RWPE2 (cell line): ENCODE results near the gene FRS3.

Experiments used
- ATAC-seq: fragments of 200-7000 bp; cut with Tn5 transposase; 3 replicates; pipeline ENCODE4 v1.9.1; 2021; ENCODE audit warnings: low read depth
- DNase-seq: peaks from one replicate; pipeline ENCODE4 v3.0.0-alpha.2; 2020; ENCODE audit warnings: low spot score
- H3K27ac ChIP-seq: fragments of 450-650 bp; 2 replicates; pipeline ENCODE4 v1.5.1; 2017; ENCODE audit warnings: mild to moderate bottlenecking; ENCODE audit not compliant: poor library complexity, severe bottlenecking
- H3K27me3 ChIP-seq: fragments of 250-450 bp; sonication (Bioruptor Pico); 2 replicates; pipeline ENCODE4 v1.5.1; 2021; ENCODE audit warnings: mild to moderate bottlenecking, moderate library complexity; ENCODE audit not compliant: insufficient read depth, poor library complexity, severe bottlenecking
- H3K36me3 ChIP-seq: fragments of 250-450 bp; sonication (Bioruptor Pico); 2 replicates; pipeline ENCODE4 v1.5.1; 2020; ENCODE audit warnings: low read depth, mild to moderate bottlenecking, moderate library complexity
- H3K4me1 ChIP-seq: fragments of 250-450 bp; sonication (Bioruptor Pico); 2 replicates; pipeline ENCODE4 v1.5.1; 2021; ENCODE audit warnings: mild to moderate bottlenecking, moderate library complexity; ENCODE audit not compliant: insufficient read depth, poor library complexity, severe bottlenecking
- H3K4me3 ChIP-seq: fragments of 250-450 bp; sonication (Bioruptor Pico); 2 replicates; pipeline ENCODE4 v1.5.1; 2021; ENCODE audit warnings: mild to moderate bottlenecking, moderate library complexity; ENCODE audit not compliant: severe bottlenecking
- H3K9me3 ChIP-seq: fragments of 250-450 bp; sonication (Bioruptor Pico); 2 replicates; pipeline ENCODE4 v1.5.1; 2021; ENCODE audit warnings: mild to moderate bottlenecking, moderate library complexity; ENCODE audit not compliant: severe bottlenecking
- CTCF ChIP-seq: fragments of 450-650 bp; IDR thresholded peaks from one replicate; pipeline ENCODE4 v1.5.1; 2017; ENCODE audit warnings: mild to moderate bottlenecking, moderate library complexity; ENCODE audit not compliant: poor library complexity, severe bottlenecking

FRS3 gene

GRCh38 chr6:41779788-41780550 lies at the start of gene FRS3:
Gene FRS3, minus strand, starts transcription at chr6:41779900. Its CDS starts 2,913 bp downstream, at chr6:41776987.
- peak; percentile 98 for TF ChIP-seq CTCF
- ATAC-seq (peak; percentile 83), DNase-seq (peak; percentile 90)
- Histone ChIP-seq H3K27ac (peak within 1 kb of the TSS; percentile 71), H3K27me3 (no peaks in the 10 kb centered on the region), H3K9me3 (no peaks in the 10 kb centered on the region), H3K4me3 (peak within 1 kb of the TSS; percentile 70), H3K4me1 (peaks cover 9% of the 10 kb centered on the region), H3K36me3 (peaks cover 31% of the 10 kb centered on the region)

GRCh38 chr6:41826343-41827022 lies 46.8 kb upstream of the FRS3 start:
- no peak for TF ChIP-seq CTCF
- Histone ChIP-seq H3K9me3 (no peaks in the 10 kb centered on the region), H3K36me3 (peaks cover 4% of the 10 kb centered on the region; the same call in 1 of the 2 replicates), H3K4me3 (no peak overlapping the region), H3K27ac (no peak overlapping the region), H3K27me3 (no peaks in the 10 kb centered on the region), H3K4me1 (peaks cover 13% of the 10 kb centered on the region)
- no peak for ATAC-seq
- no peak for DNase-seq

- peaks cover 4% of the 10 kb centered on the region; the same call in 1 of the 2 replicates for H3K36me3 ChIP-seq
- H3K4me3 ChIP-seq: no peak overlapping the region
- DNase-seq (no peak), ATAC-seq (peak; percentile 89)
- no peak for TF ChIP-seq CTCF
- H3K4me1 ChIP-seq: peaks cover 13% of the 10 kb centered on the region
- peak overlapping the region; percentile 11 for H3K27ac ChIP-seq
- no peaks in the 10 kb centered on the region for H3K27me3 ChIP-seq
- H3K9me3 ChIP-seq: no peaks in the 10 kb centered on the region
These were observed 45.2 kb upstream of the FRS3 start for GRCh38 chr6:41824571-41825569.

GRCh38 chr6:41823178-41823577 lies 43.5 kb upstream of the FRS3 start:
- Histone ChIP-seq H3K9me3 (no peaks in the 10 kb centered on the region), H3K4me3 (no peak overlapping the region), H3K27ac (no peak overlapping the region), H3K36me3 (no peaks in the 10 kb centered on the region), H3K27me3 (no peaks in the 10 kb centered on the region), H3K4me1 (peaks cover 22% of the 10 kb centered on the region)
- no peak for DNase-seq
- TF ChIP-seq CTCF: no peak
- ATAC-seq: no peak
